ENCODE measurements around the gene KLK3. TPM values are rescaled to one million over a fixed set of nuclear protein-coding genes. Genes with fewer than 3 reads are reported as not detected.

Gene KLK3
- total and polyA plus RNA-seq, 2 of the 13 experiments (the other 11 are each of a cell fraction or from before 2014, with no cell fraction given) = not detected

GRCh38 chr19:50819636-50820035 is 35.1 kb upstream of the KLK3 start:
- no peak for FAIRE-seq
- H3K9me3 ChIP-seq (ENCODE audit: low read length) = no peaks in the 10 kb centered on the region
- H3K9ac ChIP-seq (ENCODE audit: insufficient read depth, low read depth, low read length) = no peak overlapping the region
- DNase-seq (ENCODE audit: low spot score) = no peak
- no peak overlapping the region for H3K4me2 ChIP-seq (ENCODE audit: low read depth, low read length)
- no peak overlapping the region for H3K4me3 ChIP-seq (replicated peaks in 1 of 3; ENCODE audit: insufficient read depth in 1 of 3, low read depth in 2 of 3, low read length in 3 of 3)
- no peaks in the 10 kb centered on the region for H3K36me3 ChIP-seq (replicated peaks in 1 of 2; ENCODE audit: control insufficient read depth in 1 of 2, insufficient read depth in 2 of 2, low read length in 2 of 2)
- TF ChIP-seq HOXA7 (CRISPR knock-in tag; IDR thresholded peaks at IDR 0.05) = no peak
- no peak for TF ChIP-seq ONECUT2 (CRISPR knock-in tag; IDR thresholded peaks at IDR 0.05)
- TF ChIP-seq RBAK (CRISPR knock-in tag; IDR thresholded peaks at IDR 0.05) = no peak
- H4K20me1 ChIP-seq (ENCODE audit: insufficient read depth, low read length) = no peaks in the 10 kb centered on the region
- CTCF ChIA-PET (ENCODE audit: low intra/inter-chr PET ratio, low total read pairs) = no interaction called here
- H3K79me2 ChIP-seq (ENCODE audit: insufficient read depth, low read length) = no peaks in the 10 kb centered on the region
- H3K27me3 ChIP-seq (ENCODE audit: control insufficient read depth in 1 of 2, insufficient read depth in 2 of 2, low read length in 2 of 2) = peaks cover 7 to 43% of the 10 kb centered on the region in 2 experiments
- no peak overlapping the region for H2AFZ ChIP-seq (ENCODE audit: low read length)
- intact Hi-C loops (cut with micrococcal nuclease; ENCODE audit: unreplicated experiment) = no loop called here
- ATAC-seq = no peak
- H3K27ac ChIP-seq (ENCODE audit: extremely low read length, insufficient read depth, low read length) = no peak overlapping the region
- no TSS peak for BruUV-seq (replicated peaks)
- POLR2A ChIA-PET = no interaction called here
- in situ Hi-C loops (cut with HindIII; ENCODE audit: extremely low pct_ligation_motif_present, low pct_unique_long_range_greater_than_20kb) = no loop called here
- 24% methylated on average over 5 of the region's 8 CpGs for WGBS (ENCODE audit: low lambda C conversion rate)
- H3K4me1 ChIP-seq (ENCODE audit: insufficient read depth, low read length) = no peaks in the 10 kb centered on the region

GRCh38 chr19:50820086-50820485 is 34.6 kb upstream of the KLK3 start:
- in situ Hi-C loops (cut with HindIII; ENCODE audit: extremely low pct_ligation_motif_present, low pct_unique_long_range_greater_than_20kb) = no loop called here
- Histone ChIP-seq H3K27me3 (ENCODE audit: control insufficient read depth in 1 of 2, insufficient read depth in 2 of 2, low read length in 2 of 2) (peaks cover 7 to 43% of the 10 kb centered on the region in 2 experiments), H3K79me2 (ENCODE audit: insufficient read depth, low read length) (no peaks in the 10 kb centered on the region), H4K20me1 (ENCODE audit: insufficient read depth, low read length) (no peaks in the 10 kb centered on the region), H3K4me3 (replicated peaks in 1 of 3; ENCODE audit: insufficient read depth in 1 of 3, low read depth in 2 of 3, low read length in 3 of 3) (no peak overlapping the region), H3K36me3 (replicated peaks in 1 of 2; ENCODE audit: control insufficient read depth in 1 of 2, insufficient read depth in 2 of 2, low read length in 2 of 2) (no peaks in the 10 kb centered on the region), H3K4me2 (ENCODE audit: low read depth, low read length) (no peak overlapping the region), H3K4me1 (ENCODE audit: insufficient read depth, low read length) (no peaks in the 10 kb centered on the region), H3K9ac (ENCODE audit: insufficient read depth, low read depth, low read length) (no peak overlapping the region), H3K9me3 (ENCODE audit: low read length) (no peaks in the 10 kb centered on the region), H2AFZ (ENCODE audit: low read length) (no peak overlapping the region), H3K27ac (ENCODE audit: extremely low read length, insufficient read depth, low read length) (no peak overlapping the region)
- POLR2A ChIA-PET = no interaction called here
- CTCF ChIA-PET (ENCODE audit: low intra/inter-chr PET ratio, low total read pairs) = no interaction called here
- no TSS peak for BruUV-seq (replicated peaks)
- WGBS (ENCODE audit: low lambda C conversion rate) = 9% methylated on average over 14 of the region's 15 CpGs
- intact Hi-C loops (cut with micrococcal nuclease; ENCODE audit: unreplicated experiment) = no loop called here
- TF ChIP-seq ZNF282 (IDR thresholded peaks at IDR 0.05; ENCODE audit: partially characterized antibody) (no peak), ERF (CRISPR knock-in tag; IDR thresholded peaks at IDR 0.05) (no peak)
- FAIRE-seq (no peak), ATAC-seq (no peak), DNase-seq (ENCODE audit: low spot score) (no peak)

All from HepG2 (cell line).